ENCODE measurements around the gene NFYA.

GRCh38 chr6:41066867-41067304, 5.9 kb upstream of the NFYA start:
- TF ChIP-seq POLR2AphosphoS5 (IDR thresholded peaks at IDR 0.05; ENCODE audit: low read depth, low read length) = no peak
- TF ChIP-seq DPF2 (CRISPR knock-in tag; IDR thresholded peaks at IDR 0.05; ENCODE audit: borderline replicate concordance, low read depth) = no peak
- no peak for TF ChIP-seq KDM5B (CRISPR knock-in tag; IDR thresholded peaks at IDR 0.05; ENCODE audit: borderline replicate concordance)
- TF ChIP-seq CREM (IDR thresholded peaks at IDR 0.05) = no peak
- TF ChIP-seq CREM (CRISPR knock-in tag; IDR thresholded peaks at IDR 0.05) = no peak
- no peak for TF ChIP-seq RBM22 (optimal IDR thresholded peaks at IDR 0.05; ENCODE audit: low read length)
- TF ChIP-seq, protein P1, sequence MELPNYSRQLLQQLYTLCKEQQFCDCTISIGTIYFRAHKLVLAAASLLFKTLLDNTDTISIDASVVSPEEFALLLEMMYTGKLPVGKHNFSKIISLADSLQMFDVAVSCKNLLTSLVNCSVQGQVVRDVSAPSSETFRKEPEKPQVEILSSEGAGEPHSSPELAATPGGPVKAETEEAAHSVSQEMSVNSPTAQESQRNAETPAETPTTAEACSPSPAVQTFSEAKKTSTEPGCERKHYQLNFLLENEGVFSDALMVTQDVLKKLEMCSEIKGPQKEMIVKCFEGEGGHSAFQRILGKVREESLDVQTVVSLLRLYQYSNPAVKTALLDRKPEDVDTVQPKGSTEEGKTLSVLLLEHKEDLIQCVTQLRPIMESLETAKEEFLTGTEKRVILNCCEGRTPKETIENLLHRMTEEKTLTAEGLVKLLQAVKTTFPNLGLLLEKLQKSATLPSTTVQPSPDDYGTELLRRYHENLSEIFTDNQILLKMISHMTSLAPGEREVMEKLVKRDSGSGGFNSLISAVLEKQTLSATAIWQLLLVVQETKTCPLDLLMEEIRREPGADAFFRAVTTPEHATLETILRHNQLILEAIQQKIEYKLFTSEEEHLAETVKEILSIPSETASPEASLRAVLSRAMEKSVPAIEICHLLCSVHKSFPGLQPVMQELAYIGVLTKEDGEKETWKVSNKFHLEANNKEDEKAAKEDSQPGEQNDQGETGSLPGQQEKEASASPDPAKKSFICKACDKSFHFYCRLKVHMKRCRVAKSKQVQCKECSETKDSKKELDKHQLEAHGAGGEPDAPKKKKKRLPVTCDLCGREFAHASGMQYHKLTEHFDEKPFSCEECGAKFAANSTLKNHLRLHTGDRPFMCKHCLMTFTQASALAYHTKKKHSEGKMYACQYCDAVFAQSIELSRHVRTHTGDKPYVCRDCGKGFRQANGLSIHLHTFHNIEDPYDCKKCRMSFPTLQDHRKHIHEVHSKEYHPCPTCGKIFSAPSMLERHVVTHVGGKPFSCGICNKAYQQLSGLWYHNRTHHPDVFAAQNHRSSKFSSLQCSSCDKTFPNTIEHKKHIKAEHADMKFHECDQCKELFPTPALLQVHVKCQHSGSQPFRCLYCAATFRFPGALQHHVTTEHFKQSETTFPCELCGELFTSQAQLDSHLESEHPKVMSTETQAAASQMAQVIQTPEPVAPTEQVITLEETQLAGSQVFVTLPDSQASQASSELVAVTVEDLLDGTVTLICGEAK (IDR thresholded peaks at IDR 0.05) = no peak
- TF ChIP-seq, protein P1 (CRISPR knock-in tag; IDR thresholded peaks at IDR 0.05) = no peak
- TF ChIP-seq CTCF (CRISPR knock-in tag; IDR thresholded peaks at IDR 0.05) = peak; percentile 90
- TF ChIP-seq POLR2A (IDR thresholded peaks at IDR 0.05; ENCODE audit: insufficient read depth in 1 of 2, low read depth in 2 of 2, low read length in 2 of 2) = no peak
- peak; percentile 16; the same call in 1 of the 2 replicates for TF ChIP-seq ELF1 (CRISPR knock-in tag; IDR thresholded peaks at IDR 0.05)
- no peak for TF ChIP-seq MAFG (CRISPR knock-in tag; IDR thresholded peaks at IDR 0.05)
- TF ChIP-seq MTA3 (CRISPR knock-in tag; IDR thresholded peaks at IDR 0.05) = no peak
- peak; percentile 47; the same call in 1 of the 2 replicates for TF ChIP-seq TARDBP (CRISPR knock-in tag; IDR thresholded peaks at IDR 0.05)
